ENCODE data around the gene DPF3. TPM values are rescaled to one million over a fixed set of nuclear protein-coding genes. Genes with fewer than 3 reads are reported as not detected.

The DPF3 gene
- total RNA-seq, 1 experiment from 2014 or later, result 1.9 TPM

- ChIA-PET POLR2A (no interaction called here), CTCF (interaction anchor here (1.0 kb wide), 1 partner anchor 65 kb away, joined by 5 read pairs; no protein-coding TSS in a partner anchor)
- intact Hi-C loops (cut with micrococcal nuclease), result no loop called here
- TF ChIP-seq CTCF (IDR thresholded peaks at IDR 0.05; ENCODE audit: unreplicated experiment), result no peak
- Mint-ChIP-seq H3K27ac (ENCODE audit: low read depth, unreplicated experiment) (no peak overlapping the region), H3K27me3 (ENCODE audit: insufficient read depth, unreplicated experiment) (no peaks in the 10 kb centered on the region), H3K9me3 (ENCODE audit: unreplicated experiment) (no peaks in the 10 kb centered on the region), H3K36me3 (ENCODE audit: insufficient read depth, unreplicated experiment) (no peaks in the 10 kb centered on the region), H3K4me3 (ENCODE audit: unreplicated experiment) (no peak overlapping the region), H3K4me1 (ENCODE audit: insufficient read depth, unreplicated experiment) (no peaks in the 10 kb centered on the region)
- DNase-seq (ENCODE audit: unreplicated experiment), result no peak
- no TSS peak for BruUV-seq (replicated peaks)
Measured at GRCh38 chr14:72839351-72839750, 54.5 kb downstream of the DPF3 start.

DNA sequence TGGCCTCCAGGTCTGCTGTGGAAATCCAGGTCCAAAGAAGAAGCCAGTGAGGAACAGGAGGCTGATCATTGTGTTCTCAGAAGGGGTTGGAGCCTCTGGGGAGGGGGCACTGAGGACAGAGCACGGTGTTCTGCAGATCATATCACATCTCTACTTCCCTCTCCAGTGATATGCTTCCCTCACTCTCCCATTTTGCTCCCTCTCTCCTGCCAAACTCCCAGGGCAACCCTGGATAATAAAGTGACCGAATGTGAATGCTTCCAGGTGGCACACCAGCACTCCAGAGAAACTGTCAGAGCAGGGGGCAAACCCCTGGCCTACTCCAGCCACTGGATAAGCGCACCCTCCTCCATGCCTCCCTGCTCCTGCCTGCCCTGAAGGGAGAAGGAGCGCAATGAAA is 57.8 kb downstream of the DPF3 start:
- ChIA-PET POLR2A (no interaction called here), CTCF (no interaction called here)
- Mint-ChIP-seq H3K4me1 (ENCODE audit: insufficient read depth, unreplicated experiment) (no peaks in the 10 kb centered on the region), H3K9me3 (ENCODE audit: unreplicated experiment) (peaks cover 5% of the 10 kb centered on the region), H3K27me3 (ENCODE audit: insufficient read depth, unreplicated experiment) (no peaks in the 10 kb centered on the region), H3K27ac (ENCODE audit: low read depth, unreplicated experiment) (no peak overlapping the region), H3K36me3 (ENCODE audit: insufficient read depth, unreplicated experiment) (peaks cover 6% of the 10 kb centered on the region), H3K4me3 (ENCODE audit: unreplicated experiment) (no peak overlapping the region)
- intact Hi-C loops (cut with micrococcal nuclease), result no loop called here
- no peak for DNase-seq (ENCODE audit: unreplicated experiment)
- no TSS peak for BruUV-seq (replicated peaks)
- TF ChIP-seq CTCF (IDR thresholded peaks at IDR 0.05; ENCODE audit: unreplicated experiment), result no peak

- no peak for DNase-seq (ENCODE audit: unreplicated experiment)
- BruUV-seq (replicated peaks), result no TSS peak
- no peak for TF ChIP-seq CTCF (IDR thresholded peaks at IDR 0.05; ENCODE audit: unreplicated experiment)
- intact Hi-C loops (cut with micrococcal nuclease), result no loop called here
- H3K4me3 Mint-ChIP-seq (ENCODE audit: unreplicated experiment), result no peak overlapping the region
- ChIA-PET CTCF (no interaction called here), POLR2A (no interaction called here)
- no peaks in the 10 kb centered on the region for H3K4me1 Mint-ChIP-seq (ENCODE audit: insufficient read depth, unreplicated experiment)
- peaks cover 5% of the 10 kb centered on the region for H3K9me3 Mint-ChIP-seq (ENCODE audit: unreplicated experiment)
- no peaks in the 10 kb centered on the region for H3K27me3 Mint-ChIP-seq (ENCODE audit: insufficient read depth, unreplicated experiment)
- no peak overlapping the region for H3K27ac Mint-ChIP-seq (ENCODE audit: low read depth, unreplicated experiment)
- H3K36me3 Mint-ChIP-seq (ENCODE audit: insufficient read depth, unreplicated experiment), result peaks cover 6% of the 10 kb centered on the region
Measured at GRCh38 chr14:72833174-72833573, 60.7 kb downstream of the DPF3 start.

DNA sequence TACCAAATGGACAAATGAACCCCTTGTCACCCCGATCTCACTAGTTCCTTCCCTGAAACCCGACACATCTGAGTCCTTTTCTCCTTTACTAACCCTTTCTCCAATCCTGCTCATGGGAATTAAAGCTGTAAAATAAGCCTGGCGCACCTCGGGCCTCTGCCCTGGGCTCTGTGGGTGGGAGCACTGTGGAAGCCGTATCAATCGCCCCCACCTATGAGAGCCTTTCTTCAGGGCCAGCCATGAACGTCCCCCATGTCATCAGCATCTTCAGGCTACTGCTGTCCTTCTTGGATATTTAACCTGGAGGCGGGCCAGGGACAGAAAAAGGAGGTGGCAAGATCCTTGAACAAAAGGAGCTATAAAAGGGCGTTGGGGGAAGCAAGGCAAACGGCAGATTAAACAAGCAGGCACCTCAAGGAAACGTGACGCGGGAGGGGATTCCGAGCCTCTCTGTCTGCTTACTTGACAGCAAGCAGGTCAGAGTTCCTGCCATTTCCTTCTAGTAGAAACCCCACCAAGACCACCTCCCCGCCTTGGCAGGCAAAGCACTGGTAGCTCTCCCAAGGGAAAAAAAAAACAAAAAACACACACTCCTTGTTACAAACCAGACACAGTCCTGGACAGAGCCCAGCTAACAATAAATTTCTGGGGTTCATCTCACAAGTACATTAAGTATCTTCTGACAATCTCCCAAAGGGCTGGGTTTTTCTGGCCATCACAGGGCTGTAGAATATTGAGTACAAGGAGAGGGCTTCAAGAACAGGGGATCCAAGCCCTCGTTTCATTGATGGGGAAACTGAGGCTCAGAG is 62.9 kb downstream of the DPF3 start:
- Mint-ChIP-seq H3K36me3 (ENCODE audit: insufficient read depth, unreplicated experiment) (peaks cover 6% of the 10 kb centered on the region), H3K27me3 (ENCODE audit: insufficient read depth, unreplicated experiment) (no peaks in the 10 kb centered on the region), H3K27ac (ENCODE audit: low read depth, unreplicated experiment) (no peak overlapping the region), H3K4me1 (ENCODE audit: insufficient read depth, unreplicated experiment) (no peaks in the 10 kb centered on the region), H3K9me3 (ENCODE audit: unreplicated experiment) (peaks cover 5% of the 10 kb centered on the region), H3K4me3 (ENCODE audit: unreplicated experiment) (no peak overlapping the region)
- DNase-seq (ENCODE audit: unreplicated experiment), result no peak
- POLR2A ChIA-PET, result no interaction called here
- no peak for TF ChIP-seq CTCF (IDR thresholded peaks at IDR 0.05; ENCODE audit: unreplicated experiment)
- CTCF ChIA-PET, result interaction anchor here (0.6 kb wide), 1 partner anchor 21 kb away, joined by 3 read pairs; no protein-coding TSS in a partner anchor
- intact Hi-C loops (cut with micrococcal nuclease), result no loop called here
- no TSS peak for BruUV-seq (replicated peaks)
